Measurements from ENCODE around the gene MYO18B. TPM values are rescaled to one million over a fixed set of nuclear protein-coding genes. Genes with fewer than 3 reads are reported as not detected.

MYO18B gene
- total and polyA plus RNA-seq, 2 donors (not counting 1 experiment from before 2014, with no cell fraction given) = 0.15 TPM; not detected in 1

- peaks cover 7% of the 10 kb centered on the region for H3K27me3 Mint-ChIP-seq
- TF ChIP-seq, protein P1, sequence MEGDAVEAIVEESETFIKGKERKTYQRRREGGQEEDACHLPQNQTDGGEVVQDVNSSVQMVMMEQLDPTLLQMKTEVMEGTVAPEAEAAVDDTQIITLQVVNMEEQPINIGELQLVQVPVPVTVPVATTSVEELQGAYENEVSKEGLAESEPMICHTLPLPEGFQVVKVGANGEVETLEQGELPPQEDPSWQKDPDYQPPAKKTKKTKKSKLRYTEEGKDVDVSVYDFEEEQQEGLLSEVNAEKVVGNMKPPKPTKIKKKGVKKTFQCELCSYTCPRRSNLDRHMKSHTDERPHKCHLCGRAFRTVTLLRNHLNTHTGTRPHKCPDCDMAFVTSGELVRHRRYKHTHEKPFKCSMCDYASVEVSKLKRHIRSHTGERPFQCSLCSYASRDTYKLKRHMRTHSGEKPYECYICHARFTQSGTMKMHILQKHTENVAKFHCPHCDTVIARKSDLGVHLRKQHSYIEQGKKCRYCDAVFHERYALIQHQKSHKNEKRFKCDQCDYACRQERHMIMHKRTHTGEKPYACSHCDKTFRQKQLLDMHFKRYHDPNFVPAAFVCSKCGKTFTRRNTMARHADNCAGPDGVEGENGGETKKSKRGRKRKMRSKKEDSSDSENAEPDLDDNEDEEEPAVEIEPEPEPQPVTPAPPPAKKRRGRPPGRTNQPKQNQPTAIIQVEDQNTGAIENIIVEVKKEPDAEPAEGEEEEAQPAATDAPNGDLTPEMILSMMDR (IDR thresholded peaks at IDR 0.05) = no peak
- no peak for TF ChIP-seq EZH2 (IDR thresholded peaks at IDR 0.05; ENCODE audit: borderline replicate concordance, insufficient read depth, low read depth, low read length, poor library complexity, severe bottlenecking)
- Histone ChIP-seq H3K9ac (ENCODE audit: low read length) (no peak overlapping the region), H3K27ac (ENCODE audit: low read length in 2 of 2) (no peak overlapping the region), H3K4me1 (ENCODE audit: control insufficient read depth in 2 of 2, insufficient read depth in 2 of 2, low read length in 2 of 2) (no peaks in the 10 kb centered on the region), H3K4me2 (replicated peaks; ENCODE audit: low read depth, low read length, poor library complexity, severe bottlenecking) (no peak overlapping the region), H2AFZ (ENCODE audit: insufficient read depth, low read depth, low read length, poor library complexity, severe bottlenecking) (no peak overlapping the region), H3K27me3 (replicated peaks in 1 of 4; ENCODE audit: control extremely low read depth in 1 of 4, control insufficient read depth in 3 of 4, insufficient read depth in 4 of 4, low read length in 3 of 4) (no peaks in the 10 kb centered on the region), H4K20me1 (ENCODE audit: control insufficient read depth, insufficient read depth, low read length, poor library complexity, severe bottlenecking) (no peaks in the 10 kb centered on the region), H3K36me3 (replicated peaks in 1 of 2; ENCODE audit: control extremely low read depth in 1 of 2, control insufficient read depth in 1 of 2, extremely low read depth in 1 of 2, insufficient read depth in 2 of 2, low read length in 1 of 2) (no peaks in the 10 kb centered on the region), H3K9me3 (ENCODE audit: control extremely low read depth in 1 of 3, control insufficient read depth in 2 of 3, insufficient read depth in 1 of 3, low read length in 2 of 3) (no peaks in the 10 kb centered on the region), H3K4me3 (ENCODE audit: control extremely low read depth in 1 of 5, extremely low read depth in 1 of 5, insufficient read depth in 1 of 5, low read depth in 2 of 5, low read length in 4 of 5) (no peak overlapping the region), H3K79me2 (ENCODE audit: control insufficient read depth, insufficient read depth, low read length) (no peaks in the 10 kb centered on the region)
- H3K9me3 Mint-ChIP-seq (ENCODE audit: insufficient read depth) = no peaks in the 10 kb centered on the region
- POLR2A ChIA-PET = no interaction called here
- no peak overlapping the region for H3K4me3 Mint-ChIP-seq
- intact Hi-C loops (cut with micrococcal nuclease) = no loop called here
- CTCF ChIA-PET = interaction anchor here (0.6 kb wide), 1 partner anchor 10 kb away, joined by 3 read pairs; no protein-coding TSS in a partner anchor
- DNase-seq = no peak
- no peak for ATAC-seq (ENCODE audit: low read depth)
- H3K4me1 Mint-ChIP-seq = no peaks in the 10 kb centered on the region
- no peak overlapping the region for H3K27ac Mint-ChIP-seq
- 93% methylated on average over 21 of the region's 24 CpGs for WGBS (ENCODE audit: insufficient coverage)
Measured at GRCh38 chr22:25754527-25755202, 12.7 kb downstream of the MYO18B start.

- Mint-ChIP-seq H3K4me3 (no peak overlapping the region), H3K27me3 (peaks cover 10% of the 10 kb centered on the region), H3K27ac (no peak overlapping the region), H3K4me1 (no peaks in the 10 kb centered on the region), H3K9me3 (ENCODE audit: insufficient read depth) (no peaks in the 10 kb centered on the region)
- Histone ChIP-seq H3K9ac (ENCODE audit: low read length) (no peak overlapping the region), H3K4me1 (ENCODE audit: control insufficient read depth in 2 of 2, insufficient read depth in 2 of 2, low read length in 2 of 2) (no peaks in the 10 kb centered on the region), H4K20me1 (ENCODE audit: control insufficient read depth, insufficient read depth, low read length, poor library complexity, severe bottlenecking) (no peaks in the 10 kb centered on the region), H2AFZ (ENCODE audit: insufficient read depth, low read depth, low read length, poor library complexity, severe bottlenecking) (no peak overlapping the region), H3K27me3 (replicated peaks in 1 of 4; ENCODE audit: control extremely low read depth in 1 of 4, control insufficient read depth in 3 of 4, insufficient read depth in 4 of 4, low read length in 3 of 4) (no peaks in the 10 kb centered on the region), H3K4me2 (replicated peaks; ENCODE audit: low read depth, low read length, poor library complexity, severe bottlenecking) (no peak overlapping the region), H3K36me3 (replicated peaks in 1 of 2; ENCODE audit: control extremely low read depth in 1 of 2, control insufficient read depth in 1 of 2, extremely low read depth in 1 of 2, insufficient read depth in 2 of 2, low read length in 1 of 2) (no peaks in the 10 kb centered on the region), H3K9me3 (ENCODE audit: control extremely low read depth in 1 of 3, control insufficient read depth in 2 of 3, insufficient read depth in 1 of 3, low read length in 2 of 3) (no peaks in the 10 kb centered on the region), H3K4me3 (ENCODE audit: control extremely low read depth in 1 of 5, extremely low read depth in 1 of 5, insufficient read depth in 1 of 5, low read depth in 2 of 5, low read length in 4 of 5) (no peak overlapping the region), H3K27ac (ENCODE audit: low read length in 2 of 2) (no peak overlapping the region), H3K79me2 (ENCODE audit: control insufficient read depth, insufficient read depth, low read length) (no peaks in the 10 kb centered on the region)
- TF ChIP-seq, protein P1 (IDR thresholded peaks at IDR 0.05) = no peak
- no peak for TF ChIP-seq EZH2 (IDR thresholded peaks at IDR 0.05; ENCODE audit: borderline replicate concordance, insufficient read depth, low read depth, low read length, poor library complexity, severe bottlenecking)
- intact Hi-C loops (cut with micrococcal nuclease) = no loop called here
- ATAC-seq (ENCODE audit: low read depth) (no peak), DNase-seq (no peak)
- ChIA-PET CTCF (no interaction called here), POLR2A (no interaction called here)
- 80% methylated on average over 1 of the region's 3 CpGs for WGBS (ENCODE audit: insufficient coverage)
Measured at GRCh38 chr22:25757686-25758085, 15.7 kb downstream of the MYO18B start.
